Measurements from ENCODE around the gene TIMD4.

GRCh38 chr5:156870498-156870839 is 92.6 kb downstream of the TIMD4 start:
- no peak for TF ChIP-seq TAF1 (IDR thresholded peaks at IDR 0.05; ENCODE audit: borderline replicate concordance, low read depth, low read length)
- TF ChIP-seq POLR2A (IDR thresholded peaks at IDR 0.05; ENCODE audit: low read depth, low read length) = no peak

Data from GM12892 (cell line).